Neuronal stem cell (in vitro differentiated cells): ENCODE results near the gene ZRSR2.

Source experiments
- DNase-seq: peaks from one replicate; pipeline ENCODE4 v3.0.0-alpha.2; 2013; ENCODE audit warnings: low spot score
- H2AFZ ChIP-seq: one replicate; pipeline ENCODE4 v1.6.1; 2013; ENCODE audit warnings: mild to moderate bottlenecking, low read length, inconsistent platforms
- H2AK5ac ChIP-seq: 2 replicates; pipeline ENCODE4 v1.6.1; 2013; ENCODE audit warnings: low read depth, mild to moderate bottlenecking, inconsistent platforms, low read length, moderate library complexity, mixed read lengths
- H2BK120ac ChIP-seq: 2 replicates; pipeline ENCODE4 v1.6.1; 2013; ENCODE audit warnings: low read depth, mild to moderate bottlenecking, inconsistent platforms, low read length, moderate library complexity, mixed read lengths
- H2BK12ac ChIP-seq: one replicate; pipeline ENCODE4 v1.6.1; 2013; ENCODE audit warnings: low read length, inconsistent platforms
- H2BK15ac ChIP-seq: 2 replicates; pipeline ENCODE4 v1.6.1; 2013; ENCODE audit warnings: mild to moderate bottlenecking, low read length, inconsistent platforms, mixed read lengths
- H2BK5ac ChIP-seq: one replicate; pipeline ENCODE4 v1.6.1; 2013; ENCODE audit warnings: inconsistent platforms, mild to moderate bottlenecking, low read length, moderate library complexity
- H3K14ac ChIP-seq: one replicate; pipeline ENCODE4 v1.6.1; 2013; ENCODE audit warnings: low read length, inconsistent platforms
- H3K18ac ChIP-seq: 2 replicates; pipeline ENCODE4 v1.6.1; 2013; ENCODE audit warnings: low read length, inconsistent platforms
- H3K23ac ChIP-seq: 2 replicates; pipeline ENCODE4 v1.6.1; 2013; ENCODE audit warnings: low read depth, mild to moderate bottlenecking, mixed read lengths, low read length, inconsistent platforms; ENCODE audit not compliant: poor library complexity
- H3K27ac ChIP-seq: replicated peaks from 3 replicates; pipeline ENCODE4 v1.5.1; 2013; ENCODE audit warnings: low read length, inconsistent platforms
- H3K27me3 ChIP-seq, 3 experiments: 2 replicates each; pipeline ENCODE4 v1.6.1; 2013; ENCODE audit warnings: low read length in 3 of 3, mild to moderate bottlenecking in 2 of 3, inconsistent platforms in 1 of 3, low read depth in 1 of 3, mixed read lengths in 1 of 3, moderate library complexity in 1 of 3; ENCODE audit not compliant: control insufficient read depth in 3 of 3, insufficient read depth in 3 of 3
- H3K36me3 ChIP-seq, 2 donors: replicated peaks in 1 of 2; 2 replicates each; pipeline ENCODE4 v1.6.1; 2013; ENCODE audit warnings: low read length in 2 of 2; ENCODE audit not compliant: control insufficient read depth in 2 of 2, insufficient read depth in 2 of 2
- H3K4ac ChIP-seq: 2 replicates; pipeline ENCODE4 v1.6.1; 2013; ENCODE audit warnings: inconsistent platforms, mild to moderate bottlenecking, low read length, moderate library complexity
- H3K4me1 ChIP-seq, 2 donors: 1 replicate in 1 of 2; 2 replicates in 1 of 2; pipeline ENCODE4 v1.6.1; 2013; ENCODE audit warnings: low read length in 2 of 2, low read depth in 1 of 2; ENCODE audit not compliant: control insufficient read depth in 2 of 2, insufficient read depth in 1 of 2
- H3K4me2 ChIP-seq: one replicate; pipeline ENCODE4 v1.6.1; 2013; ENCODE audit warnings: mild to moderate bottlenecking, low read length, inconsistent platforms; ENCODE audit not compliant: insufficient read depth, poor library complexity, severe bottlenecking
- H3K4me3 ChIP-seq, 2 donors: 2 replicates each; pipeline ENCODE4 v1.5.1; 2013; ENCODE audit warnings: low read length in 2 of 2, mild to moderate bottlenecking in 2 of 2, inconsistent platforms in 1 of 2, moderate library complexity in 1 of 2
- H3K79me1 ChIP-seq: one replicate; pipeline ENCODE4 v1.6.1; 2013; ENCODE audit warnings: low read depth, mild to moderate bottlenecking, inconsistent platforms, low read length, moderate library complexity
- H3K9ac ChIP-seq: one replicate; pipeline ENCODE4 v1.6.1; 2013; ENCODE audit warnings: mild to moderate bottlenecking, low read depth, low read length, inconsistent platforms; ENCODE audit not compliant: poor library complexity
- H3K9me3 ChIP-seq, 2 donors: replicated peaks in 1 of 2; 2 replicates each; pipeline versions ENCODE3 to v1.6.1; 2013; ENCODE audit warnings: low read length in 2 of 2, mild to moderate bottlenecking in 2 of 2, inconsistent platforms in 1 of 2, low read depth in 1 of 2, mixed read lengths in 1 of 2, moderate library complexity in 1 of 2; ENCODE audit not compliant: control insufficient read depth in 2 of 2, insufficient read depth in 1 of 2
- H4K8ac ChIP-seq: one replicate; pipeline ENCODE4 v1.6.1; 2013; ENCODE audit warnings: low read depth, mild to moderate bottlenecking, inconsistent platforms, low read length, moderate library complexity
- H4K91ac ChIP-seq: one replicate; pipeline ENCODE4 v1.6.1; 2013; ENCODE audit warnings: low read length, low read depth, mild to moderate bottlenecking, inconsistent platforms; ENCODE audit not compliant: poor library complexity
- WGBS, 2 donors: extraction: QIAGEN DNeasy Blood & Tissue Kit; methylation state at CpG; one replicate each; pipeline ENCODE4 v1.1.7; 2013; ENCODE audit warnings: missing lambda C conversion rate in 2 of 2, mixed read lengths in 1 of 2; ENCODE audit not compliant: insufficient read length in 2 of 2, insufficient replicate concordance in 1 of 2; ENCODE audit errors: extremely low coverage in 2 of 2; 5-methylcytosine and 5-hydroxymethylcytosine counted together

ZRSR2 gene

DNA sequence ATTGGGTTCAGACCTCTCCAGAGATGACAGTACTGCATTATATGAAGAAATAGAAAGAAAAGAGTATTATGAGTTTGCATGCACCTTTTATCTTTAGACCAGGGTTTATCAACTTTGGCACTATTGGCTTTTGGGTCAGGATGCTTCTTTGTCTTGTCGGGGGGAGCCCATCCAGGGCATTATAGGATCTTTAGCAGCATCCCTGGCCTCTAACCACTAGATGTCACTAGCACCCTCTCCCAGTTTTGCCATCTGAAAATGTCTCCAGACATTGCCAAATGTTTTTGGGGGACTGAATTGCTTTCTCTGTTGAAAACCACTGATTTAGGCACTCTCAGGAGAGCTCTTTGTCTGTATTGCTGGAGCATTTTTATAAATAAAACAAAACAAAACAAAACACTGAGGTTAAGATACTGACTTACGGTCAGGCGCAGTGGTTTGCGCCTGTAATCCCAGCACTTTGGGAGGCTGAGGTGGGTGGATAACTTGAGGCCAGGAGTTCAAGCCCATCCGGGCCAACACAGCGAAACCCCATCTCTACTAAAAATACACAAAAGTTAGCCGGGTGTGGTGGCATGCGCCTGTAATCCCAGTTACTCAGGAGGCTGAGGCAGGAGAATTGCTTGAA is 28.6 kb upstream of the ZRSR2 start:
- H2BK15ac ChIP-seq, result no peak overlapping the region
- DNase-seq, result peak; percentile 8
- H3K23ac ChIP-seq, result no peak overlapping the region
- no peak overlapping the region for H3K14ac ChIP-seq
- no peaks in the 10 kb centered on the region for H3K36me3 ChIP-seq
- no peak overlapping the region for H3K9ac ChIP-seq
- WGBS, 2 donors, result no CpG with 5 or more reads among the region's 8 CpGs
- H3K4ac ChIP-seq, result no peak overlapping the region
- H3K4me3 ChIP-seq, result no peak overlapping the region
- H3K27ac ChIP-seq, result no peak overlapping the region
- no peaks in the 10 kb centered on the region for H3K79me1 ChIP-seq
- no peaks in the 10 kb centered on the region for H3K27me3 ChIP-seq
- H4K8ac ChIP-seq, result no peak overlapping the region
- no peak overlapping the region for H2BK120ac ChIP-seq
- H2BK5ac ChIP-seq, result no peak overlapping the region
- no peak overlapping the region for H2AK5ac ChIP-seq
- H3K4me1 ChIP-seq, result no peaks in the 10 kb centered on the region
- H2BK12ac ChIP-seq, result no peak overlapping the region
- H2AFZ ChIP-seq, result no peak overlapping the region
- H3K18ac ChIP-seq, result no peak overlapping the region
- no peak overlapping the region for H4K91ac ChIP-seq
- no peaks in the 10 kb centered on the region for H3K9me3 ChIP-seq
- no peak overlapping the region for H3K4me2 ChIP-seq

- Histone ChIP-seq H3K36me3 (no peaks in the 10 kb centered on the region), H3K27ac (no peak overlapping the region), H3K4me3 (no peak overlapping the region), H3K23ac (no peak overlapping the region), H2BK15ac (no peak overlapping the region), H3K27me3 (no peaks in the 10 kb centered on the region), H3K79me1 (no peaks in the 10 kb centered on the region), H4K91ac (no peak overlapping the region), H3K9me3 (peaks cover 0 to 8% of the 10 kb centered on the region in 2 donors), H2AFZ (peak overlapping the region; percentile 6), H3K4ac (no peak overlapping the region), H4K8ac (no peak overlapping the region), H2BK5ac (no peak overlapping the region), H2BK120ac (no peak overlapping the region), H3K4me1 (no peaks in the 10 kb centered on the region), H2AK5ac (no peak overlapping the region), H3K4me2 (no peak overlapping the region), H3K14ac (no peak overlapping the region), H2BK12ac (no peak overlapping the region), H3K9ac (no peak overlapping the region), H3K18ac (no peak overlapping the region)
- no peak for DNase-seq
- WGBS, 2 donors, result no CpG with 5 or more reads among the region's 4 CpGs
These were observed 20.9 kb upstream of the ZRSR2 start for GRCh38 chrX:15769300-15769954.

GRCh38 chrX:15781961-15782699 is 8.2 kb upstream of the ZRSR2 start:
- Histone ChIP-seq H3K9me3 (peaks cover 0 to 4% of the 10 kb centered on the region in 2 donors), H2BK120ac (no peak overlapping the region), H4K91ac (no peak overlapping the region), H2BK15ac (no peak overlapping the region), H2AFZ (no peak overlapping the region), H3K14ac (no peak overlapping the region), H3K4me1 (peaks cover 0 to 1% of the 10 kb centered on the region in 2 donors), H2AK5ac (no peak overlapping the region), H2BK12ac (no peak overlapping the region), H4K8ac (no peak overlapping the region), H3K23ac (no peak overlapping the region), H3K36me3 (peaks cover 0 to 4% of the 10 kb centered on the region in 2 donors), H3K4me3 (no peak overlapping the region), H3K79me1 (no peaks in the 10 kb centered on the region), H3K18ac (no peak overlapping the region), H3K4me2 (no peak overlapping the region), H3K4ac (no peak overlapping the region), H3K27ac (no peak overlapping the region), H3K27me3 (no peaks in the 10 kb centered on the region), H3K9ac (no peak overlapping the region), H2BK5ac (no peak overlapping the region)
- DNase-seq, result no peak
- no CpG with 5 or more reads among the region's 13 CpGs for WGBS, 2 donors

DNA sequence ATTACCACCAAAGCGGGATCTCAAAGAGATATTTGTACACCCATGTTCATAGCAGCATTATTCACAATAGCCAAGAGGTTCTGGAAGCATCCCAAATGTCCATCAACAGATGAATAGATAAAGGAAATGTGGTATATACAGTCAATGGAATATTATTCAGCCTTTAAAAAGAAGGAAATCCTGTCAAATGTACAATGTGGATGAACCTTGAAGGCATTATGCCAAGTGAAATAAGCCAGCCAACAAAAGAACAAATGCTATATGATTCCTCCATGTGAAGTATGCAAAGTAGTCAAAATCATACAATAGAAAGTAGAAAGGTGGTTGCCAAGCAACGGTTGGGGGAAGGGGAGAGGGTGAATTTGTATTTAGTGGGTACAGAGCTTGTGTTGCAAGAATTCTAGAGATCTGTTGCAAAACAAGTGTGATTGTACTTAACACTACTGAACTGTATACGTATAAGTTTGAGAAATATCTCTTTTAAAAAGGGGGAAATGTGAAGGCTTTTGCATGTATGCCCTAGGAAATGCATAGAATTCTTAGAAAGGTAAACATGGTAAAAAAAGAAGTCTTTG is 5.0 kb upstream of the ZRSR2 start:
- H2AFZ ChIP-seq, result no peak overlapping the region
- H3K36me3 ChIP-seq, result peaks cover 0 to 4% of the 10 kb centered on the region in 2 donors
- H2AK5ac ChIP-seq, result no peak overlapping the region
- no peak overlapping the region for H4K91ac ChIP-seq
- H3K4ac ChIP-seq, result no peak overlapping the region
- peaks cover 0 to 4% of the 10 kb centered on the region in 2 donors for H3K9me3 ChIP-seq
- H3K14ac ChIP-seq, result no peak overlapping the region
- no peak overlapping the region for H2BK12ac ChIP-seq
- H3K27ac ChIP-seq, result no peak overlapping the region
- H3K4me3 ChIP-seq, result no peak overlapping the region
- no peak overlapping the region for H4K8ac ChIP-seq
- H2BK15ac ChIP-seq, result no peak overlapping the region
- no peak overlapping the region for H3K9ac ChIP-seq
- DNase-seq, result no peak
- no peak overlapping the region for H3K23ac ChIP-seq
- no peak overlapping the region for H2BK5ac ChIP-seq
- H3K27me3 ChIP-seq, result no peaks in the 10 kb centered on the region
- H3K79me1 ChIP-seq, result no peaks in the 10 kb centered on the region
- no CpG with 5 or more reads among the region's 3 CpGs for WGBS, 2 donors
- H2BK120ac ChIP-seq, result no peak overlapping the region
- no peak overlapping the region for H3K18ac ChIP-seq
- no peak overlapping the region for H3K4me2 ChIP-seq
- peaks cover 0 to 1% of the 10 kb centered on the region in 2 donors for H3K4me1 ChIP-seq
